Fibroblast of the aortic adventitia (primary cell): ENCODE results near the gene ASTN1. TPM values are rescaled to one million over a fixed set of nuclear protein-coding genes. Genes with fewer than 3 reads are reported as not detected.
A peak's percentile ranks its signal among the peaks of the same experiment; 100 is the strongest.

Source experiments
- DNase-seq: peaks from one replicate; pipeline ENCODE4 v3.0.0-alpha.2; 2010; ENCODE audit warnings: low read depth
- H3K4me3 ChIP-seq: 2 replicates; pipeline ENCODE4 v1.5.1; 2011; ENCODE audit warnings: low read depth, mild to moderate bottlenecking, control low read depth, low read length, moderate library complexity
- total RNA-seq: library from RNA; depleted of rRNA; stranded (reverse); fragments of >200 nt; gene quantifications from 2 replicates; pipeline ENCODE4 v1.2.3, GENCODE V29; 2012; ENCODE audit warnings: low replicate concordance
- TF ChIP-seq, protein P1 (sequence below): IDR thresholded peaks from 2 replicates; pipeline ENCODE4 v1.5.1; 2011; ENCODE audit warnings: mild to moderate bottlenecking, low read length, control low read depth, inconsistent platforms; ENCODE audit not compliant: insufficient read depth

ASTN1 gene
- total RNA-seq, 1 donor: under 0.01 TPM

- no peak overlapping the region for H3K4me3 ChIP-seq
- DNase-seq: no peak
- TF ChIP-seq, protein P1, sequence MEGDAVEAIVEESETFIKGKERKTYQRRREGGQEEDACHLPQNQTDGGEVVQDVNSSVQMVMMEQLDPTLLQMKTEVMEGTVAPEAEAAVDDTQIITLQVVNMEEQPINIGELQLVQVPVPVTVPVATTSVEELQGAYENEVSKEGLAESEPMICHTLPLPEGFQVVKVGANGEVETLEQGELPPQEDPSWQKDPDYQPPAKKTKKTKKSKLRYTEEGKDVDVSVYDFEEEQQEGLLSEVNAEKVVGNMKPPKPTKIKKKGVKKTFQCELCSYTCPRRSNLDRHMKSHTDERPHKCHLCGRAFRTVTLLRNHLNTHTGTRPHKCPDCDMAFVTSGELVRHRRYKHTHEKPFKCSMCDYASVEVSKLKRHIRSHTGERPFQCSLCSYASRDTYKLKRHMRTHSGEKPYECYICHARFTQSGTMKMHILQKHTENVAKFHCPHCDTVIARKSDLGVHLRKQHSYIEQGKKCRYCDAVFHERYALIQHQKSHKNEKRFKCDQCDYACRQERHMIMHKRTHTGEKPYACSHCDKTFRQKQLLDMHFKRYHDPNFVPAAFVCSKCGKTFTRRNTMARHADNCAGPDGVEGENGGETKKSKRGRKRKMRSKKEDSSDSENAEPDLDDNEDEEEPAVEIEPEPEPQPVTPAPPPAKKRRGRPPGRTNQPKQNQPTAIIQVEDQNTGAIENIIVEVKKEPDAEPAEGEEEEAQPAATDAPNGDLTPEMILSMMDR: no peak
Observed at GRCh38 chr1:176993587-176993986, 170.9 kb downstream of the ASTN1 start.

- no peak for DNase-seq
- H3K4me3 ChIP-seq: no peak overlapping the region
- TF ChIP-seq, protein P1: no peak
Observed at GRCh38 chr1:176989754-176990153, 174.8 kb downstream of the ASTN1 start.

DNA sequence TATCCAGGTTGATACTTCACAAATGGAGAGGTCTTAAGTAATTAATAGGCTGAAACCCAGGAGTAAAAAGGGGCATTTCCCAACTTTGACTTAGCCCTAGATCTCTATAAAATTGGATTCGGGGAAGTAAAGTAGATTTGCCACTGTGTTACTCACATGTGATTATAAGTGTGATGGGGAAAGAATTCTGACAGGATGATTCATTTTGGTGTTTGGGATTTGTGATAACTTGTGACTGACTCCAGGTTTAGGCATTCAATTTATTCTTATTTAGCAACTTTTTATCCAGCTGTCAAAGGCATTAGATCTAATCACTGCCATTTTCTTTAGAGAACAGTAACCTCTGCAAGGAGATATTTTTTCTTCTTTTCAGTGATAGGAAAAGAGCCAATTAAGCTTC is 175.5 kb downstream of the ASTN1 start:
- DNase-seq: peak; percentile 6
- TF ChIP-seq, protein P1: no peak
- H3K4me3 ChIP-seq: no peak overlapping the region

GRCh38 chr1:176987016-176987415 is 177.5 kb downstream of the ASTN1 start:
- TF ChIP-seq, protein P1: no peak
- DNase-seq: peak; percentile 10
- no peak overlapping the region for H3K4me3 ChIP-seq

DNA sequence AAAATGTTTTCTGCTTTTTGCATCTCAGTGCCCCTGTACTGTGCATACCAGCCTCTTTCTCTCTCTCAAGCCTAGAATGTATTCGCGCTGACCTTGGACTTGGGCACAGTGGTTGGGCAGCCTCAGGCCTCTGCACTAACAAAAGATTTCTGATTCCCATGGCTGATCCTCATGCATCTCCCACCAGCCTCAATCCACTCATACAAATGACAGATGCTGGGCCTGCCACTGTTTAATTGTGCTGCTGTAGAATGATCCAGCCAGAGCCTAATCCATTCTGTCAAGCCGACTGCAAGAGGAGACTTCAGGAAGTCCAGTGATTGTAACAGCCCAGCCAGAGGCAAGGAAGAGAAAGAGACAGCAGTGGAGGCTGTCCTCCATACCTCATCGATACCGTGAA is 180.8 kb downstream of the ASTN1 start:
- TF ChIP-seq, protein P1: no peak
- no peak overlapping the region for H3K4me3 ChIP-seq
- no peak for DNase-seq

DNA sequence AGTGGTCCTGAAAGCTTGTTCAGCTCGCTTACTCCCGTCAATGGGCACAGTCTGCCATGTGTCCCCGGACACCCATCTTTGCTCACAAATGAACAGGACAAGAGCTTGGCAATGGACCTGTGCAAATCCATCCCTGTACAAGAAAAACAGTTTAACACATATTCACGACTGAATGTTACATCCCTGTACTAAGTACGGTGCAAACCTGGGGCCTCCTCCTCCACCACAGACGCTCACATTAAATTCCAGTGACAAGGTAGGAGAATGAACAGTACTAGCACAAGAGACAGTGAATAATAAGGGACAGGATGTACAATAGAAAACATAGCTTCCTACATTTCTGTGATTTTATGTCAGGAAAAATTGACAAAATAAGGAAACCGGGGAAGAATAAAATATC is 187.7 kb downstream of the ASTN1 start:
- no peak for DNase-seq
- TF ChIP-seq, protein P1: no peak
- no peak overlapping the region for H3K4me3 ChIP-seq

GRCh38 chr1:176976225-176976624 is 188.3 kb downstream of the ASTN1 start:
- DNase-seq: no peak
- no peak overlapping the region for H3K4me3 ChIP-seq
- TF ChIP-seq, protein P1: no peak
